ENCODE results near the gene ADAMTS15.

Gene ADAMTS15

DNA sequence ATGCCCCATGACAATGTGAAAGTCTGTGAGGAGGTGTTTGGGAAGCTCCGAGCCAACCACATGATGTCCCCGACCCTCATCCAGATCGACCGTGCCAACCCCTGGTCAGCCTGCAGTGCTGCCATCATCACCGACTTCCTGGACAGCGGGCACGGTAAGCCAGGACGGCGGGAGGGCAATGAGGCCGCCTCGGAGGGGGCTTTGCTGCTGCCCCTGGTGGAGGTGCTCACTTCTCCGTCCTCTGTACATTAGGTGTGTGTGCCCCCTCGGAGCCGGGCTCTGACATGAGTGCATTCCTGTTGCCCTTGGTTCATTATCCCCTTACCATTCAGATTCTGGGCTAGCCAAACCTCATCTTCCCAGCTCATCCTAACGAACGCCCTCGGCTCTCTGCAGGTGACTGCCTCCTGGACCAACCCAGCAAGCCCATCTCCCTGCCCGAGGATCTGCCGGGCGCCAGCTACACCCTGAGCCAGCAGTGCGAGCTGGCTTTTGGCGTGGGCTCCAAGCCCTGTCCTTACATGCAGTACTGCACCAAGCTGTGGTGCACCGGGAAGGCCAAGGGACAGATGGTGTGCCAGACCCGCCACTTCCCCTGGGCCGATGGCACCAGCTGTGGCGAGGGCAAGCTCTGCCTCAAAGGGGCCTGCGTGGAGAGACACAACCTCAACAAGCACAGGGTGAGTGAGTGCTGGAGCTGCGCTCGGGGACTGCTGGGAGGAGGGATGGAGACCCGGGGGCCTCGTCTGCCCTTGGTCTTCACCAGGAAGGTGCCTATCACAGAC lies 13.8 kb downstream of the ADAMTS15 start:
- H3K27ac ChIP-seq, result no peak overlapping the region
- no peak for TF ChIP-seq CTCF (conservative IDR thresholded peaks at IDR 0.05; ENCODE audit: low read depth)
- ChIA-PET POLR2A (ENCODE audit: low non-redundant PET) (no interaction called here), CTCF (no interaction called here)
- DNase-seq (ENCODE audit: low spot score), result no peak

GRCh38 chr11:130462931-130463330 lies 14.5 kb downstream of the ADAMTS15 start:
- DNase-seq (ENCODE audit: low spot score), result no peak
- ChIA-PET POLR2A (ENCODE audit: low non-redundant PET) (no interaction called here), CTCF (no interaction called here)
- TF ChIP-seq CTCF (conservative IDR thresholded peaks at IDR 0.05; ENCODE audit: low read depth), result no peak
- no peak overlapping the region for H3K27ac ChIP-seq

- ChIA-PET CTCF (interaction anchor here (0.6 kb wide), 1 partner anchor 605 kb away, joined by 3 read pairs; no protein-coding TSS in a partner anchor), POLR2A (ENCODE audit: low non-redundant PET) (no interaction called here)
- H3K27ac ChIP-seq, result no peak overlapping the region
- no peak for DNase-seq (ENCODE audit: low spot score)
- TF ChIP-seq CTCF (conservative IDR thresholded peaks at IDR 0.05; ENCODE audit: low read depth), result no peak
Measured at GRCh38 chr11:130464291-130464812, 15.9 kb downstream of the ADAMTS15 start.

GRCh38 chr11:130465263-130465662 lies 16.8 kb downstream of the ADAMTS15 start:
- H3K27ac ChIP-seq, result no peak overlapping the region
- CTCF ChIA-PET, result no interaction called here
- no peak for DNase-seq (ENCODE audit: low spot score)
- no peak for TF ChIP-seq CTCF (conservative IDR thresholded peaks at IDR 0.05; ENCODE audit: low read depth)
- POLR2A ChIA-PET (ENCODE audit: low non-redundant PET), result no interaction called here

- no peak overlapping the region for H3K27ac ChIP-seq
- TF ChIP-seq CTCF (conservative IDR thresholded peaks at IDR 0.05; ENCODE audit: low read depth), result no peak
- ChIA-PET CTCF (interaction anchor here (0.6 kb wide), 1 partner anchor 424 kb away, joined by 3 read pairs; no protein-coding TSS in a partner anchor), POLR2A (ENCODE audit: low non-redundant PET) (no interaction called here)
- DNase-seq (ENCODE audit: low spot score), result no peak
Measured at GRCh38 chr11:130467116-130467900, 18.9 kb downstream of the ADAMTS15 start.

DNA sequence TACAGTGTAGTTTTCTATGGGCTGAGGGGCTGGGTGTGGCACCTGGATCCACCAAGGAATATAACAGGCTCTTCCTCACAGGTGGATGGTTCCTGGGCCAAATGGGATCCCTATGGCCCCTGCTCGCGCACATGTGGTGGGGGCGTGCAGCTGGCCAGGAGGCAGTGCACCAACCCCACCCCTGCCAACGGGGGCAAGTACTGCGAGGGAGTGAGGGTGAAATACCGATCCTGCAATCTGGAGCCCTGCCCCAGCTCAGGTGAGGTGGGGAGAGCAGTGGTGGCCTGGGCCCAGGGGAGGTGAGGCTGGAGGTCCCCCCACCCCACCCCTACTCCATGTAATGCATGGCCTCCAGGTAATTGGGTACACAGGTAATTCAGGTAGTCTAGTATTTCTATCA lies 20.7 kb downstream of the ADAMTS15 start:
- ChIA-PET CTCF (no interaction called here), POLR2A (ENCODE audit: low non-redundant PET) (no interaction called here)
- TF ChIP-seq CTCF (conservative IDR thresholded peaks at IDR 0.05; ENCODE audit: low read depth), result no peak
- no peak overlapping the region for H3K27ac ChIP-seq
- no peak for DNase-seq (ENCODE audit: low spot score)
